D341Med (cell line): Measurements from ENCODE around the gene GPR68.

Experiments used
- DNase-seq: peaks from one replicate; pipeline ENCODE4 v3.0.0; 2012; ENCODE audit warnings: low spot score

The GPR68 gene

GRCh38 chr14:91244501-91244901, at the start of gene GPR68:
Gene GPR68, minus strand, starts transcription at chr14:91244704. Its CDS starts 9,654 bp downstream, at chr14:91235050.
- no peak for DNase-seq

GRCh38 chr14:91294153-91294552, 49.6 kb upstream of the GPR68 start:
- no peak for DNase-seq

- DNase-seq: no peak
Measured at GRCh38 chr14:91293281-91293680, 48.8 kb upstream of the GPR68 start.

GRCh38 chr14:91292491-91292890, 48.0 kb upstream of the GPR68 start:
- DNase-seq: no peak

- no peak for DNase-seq
Measured at GRCh38 chr14:91291786-91292405, 47.4 kb upstream of the GPR68 start.

GRCh38 chr14:91290986-91291385, 46.5 kb upstream of the GPR68 start:
- DNase-seq: no peak

- DNase-seq: no peak
Measured at GRCh38 chr14:91289464-91289863, 45.0 kb upstream of the GPR68 start.

- DNase-seq: no peak
Measured at GRCh38 chr14:91288876-91289275, 44.4 kb upstream of the GPR68 start.

- DNase-seq: peak; percentile 83
Measured at GRCh38 chr14:91286530-91286937, 42.0 kb upstream of the GPR68 start.

- no peak for DNase-seq
Measured at GRCh38 chr14:91284791-91285548, 40.5 kb upstream of the GPR68 start.

- DNase-seq: no peak
Measured at GRCh38 chr14:91284146-91284790, 39.8 kb upstream of the GPR68 start.

- no peak for DNase-seq
Measured at GRCh38 chr14:91283666-91284065, 39.2 kb upstream of the GPR68 start.

- DNase-seq: no peak
Measured at GRCh38 chr14:91282954-91283645, 38.6 kb upstream of the GPR68 start.

- no peak for DNase-seq
Measured at GRCh38 chr14:91281346-91281745, 36.8 kb upstream of the GPR68 start.

GRCh38 chr14:91280129-91280528, 35.6 kb upstream of the GPR68 start:
- DNase-seq: no peak

- DNase-seq: no peak
Measured at GRCh38 chr14:91279354-91279753, 34.9 kb upstream of the GPR68 start.

GRCh38 chr14:91278383-91278715, 33.8 kb upstream of the GPR68 start:
- no peak for DNase-seq

- no peak for DNase-seq
Measured at GRCh38 chr14:91277546-91278382, 33.3 kb upstream of the GPR68 start.

GRCh38 chr14:91274796-91275195, 30.3 kb upstream of the GPR68 start:
- DNase-seq: no peak

- no peak for DNase-seq
Measured at GRCh38 chr14:91273885-91274273, 29.4 kb upstream of the GPR68 start.

- DNase-seq: no peak
Measured at GRCh38 chr14:91273273-91273884, 28.9 kb upstream of the GPR68 start.
